ENCODE results near the gene CDKL2.

CDKL2 gene

GRCh38 chr4:75639124-75639695, 8.9 kb upstream of the CDKL2 start:
- DNase-seq (ENCODE audit: low read depth), result no peak
- no peak for TF ChIP-seq CTCF (conservative IDR thresholded peaks at IDR 0.05; ENCODE audit: low read depth, low read length)
- H3K4me3 ChIP-seq (ENCODE audit: low read length), result no peak overlapping the region

GRCh38 chr4:75637827-75638226, 7.5 kb upstream of the CDKL2 start:
- H3K4me3 ChIP-seq (ENCODE audit: low read length), result no peak overlapping the region
- no peak for TF ChIP-seq CTCF (conservative IDR thresholded peaks at IDR 0.05; ENCODE audit: low read depth, low read length)
- no peak for DNase-seq (ENCODE audit: low read depth)

- DNase-seq (ENCODE audit: low read depth), result no peak
- no peak overlapping the region for H3K4me3 ChIP-seq (ENCODE audit: low read length)
- TF ChIP-seq CTCF (conservative IDR thresholded peaks at IDR 0.05; ENCODE audit: low read depth, low read length), result no peak
Measured at GRCh38 chr4:75637176-75637575, 6.8 kb upstream of the CDKL2 start.

GRCh38 chr4:75634951-75635350, 4.6 kb upstream of the CDKL2 start:
- TF ChIP-seq CTCF (conservative IDR thresholded peaks at IDR 0.05; ENCODE audit: low read depth, low read length), result no peak
- no peak overlapping the region for H3K4me3 ChIP-seq (ENCODE audit: low read length)
- no peak for DNase-seq (ENCODE audit: low read depth)

GRCh38 chr4:75634281-75634680, 4.0 kb upstream of the CDKL2 start:
- no peak for TF ChIP-seq CTCF (conservative IDR thresholded peaks at IDR 0.05; ENCODE audit: low read depth, low read length)
- H3K4me3 ChIP-seq (ENCODE audit: low read length), result no peak overlapping the region
- DNase-seq (ENCODE audit: low read depth), result no peak

GRCh38 chr4:75633846-75634245, 3.5 kb upstream of the CDKL2 start:
- no peak for DNase-seq (ENCODE audit: low read depth)
- no peak overlapping the region for H3K4me3 ChIP-seq (ENCODE audit: low read length)

More at GRCh38 chr4:75633846-75634245, 3.5 kb upstream of the CDKL2 start:
- TF ChIP-seq CTCF (conservative IDR thresholded peaks at IDR 0.05; ENCODE audit: low read depth, low read length), result no peak
